H1 (cell line): ENCODE data around the gene LHX2. TPM values are rescaled to one million over a fixed set of nuclear protein-coding genes. Genes with fewer than 3 reads are reported as not detected.

Experiments used
- CBX5 ChIP-seq: fragments of 300-800, 300-1000 bp; sonication (generic); IDR thresholded peaks from 2 replicates; pipeline ENCODE4 v1.7.1; 2016; ENCODE audit warnings: antibody characterized with exemption, low read length, low read depth
- CHD7 ChIP-seq: fragments of 300-600 bp; sonication (generic); IDR thresholded peaks from 2 replicates; pipeline ENCODE4 v1.7.1; 2012; ENCODE audit warnings: low read length, moderate library complexity, mild to moderate bottlenecking, inconsistent platforms; ENCODE audit not compliant: insufficient replicate concordance
- KDM4A ChIP-seq: IDR thresholded peaks from one replicate; pipeline ENCODE4 v1.7.1; 2012; ENCODE audit warnings: low read depth, mild to moderate bottlenecking, moderate library complexity, low read length, inconsistent platforms; ENCODE audit not compliant: severe bottlenecking
- POLR2AphosphoS5 ChIP-seq: IDR thresholded peaks from 2 replicates; pipeline ENCODE4 v1.6.1; 2011; ENCODE audit warnings: low read depth, low read length
- RBBP5 ChIP-seq: IDR thresholded peaks from 2 replicates; pipeline ENCODE4 v1.7.1; 2012; ENCODE audit warnings: low read depth, mild to moderate bottlenecking, inconsistent platforms, low read length, moderate library complexity, borderline replicate concordance
- SUZ12 ChIP-seq: fragments of 200-600 bp; sonication (generic); IDR thresholded peaks from 2 replicates; pipeline ENCODE4 v1.6.1; 2012; ENCODE audit warnings: mild to moderate bottlenecking, inconsistent platforms, low read length, moderate library complexity, mixed read lengths
- TAF7 ChIP-seq: optimal IDR thresholded peaks from 2 replicates; pipeline ENCODE3; 2011; ENCODE audit warnings: low read depth, mild to moderate bottlenecking, inconsistent platforms, low read length, moderate library complexity, borderline replicate concordance
- TCF12 ChIP-seq: IDR thresholded peaks from 2 replicates; pipeline ENCODE4 v1.6.1; 2011; ENCODE audit warnings: low read depth, mild to moderate bottlenecking, low read length
- TEAD4 ChIP-seq: IDR thresholded peaks from 2 replicates; pipeline ENCODE4 v1.6.1; 2012; ENCODE audit warnings: low read depth, low read length, inconsistent platforms, mixed read lengths
- polyA plus RNA-seq, 7 experiments: library from polyadenylated mRNA; depleted of rRNA in 3 of 7; stranded (reverse) in 5 of 7; unstranded in 2 of 7; fragments of >200 nt in 5 of 7; fragments of 200-250 nt in 2 of 7; gene quantifications; 1 replicate in 5 of 7; 2 replicates in 1 of 7; 4 replicates in 1 of 7; pipeline versions ENCODE4 v1.2.1 to v1.2.3, GENCODE V29; 2011 to 2013; ENCODE audit warnings: missing spikeins in 2 of 7, mixed read lengths in 2 of 7
- total RNA-seq: library from RNA; stranded (reverse); fragmentation: NEBNext Ultra II Directional; extraction: Animal tissue kit (Norgen Biotek cat#: 25700); gene quantifications from 2 replicates; pipeline ENCODE4 v1.2.1, GENCODE V29; 2021

Gene LHX2
- total and polyA plus RNA-seq, 2 of the 8 experiments (the other 6 are each of a cell fraction or from before 2014, with no cell fraction given): 0.11 to 0.86 TPM

GRCh38 chr9:123984802-123985201 lies 26.8 kb upstream of the LHX2 start (continued):
- TF ChIP-seq CHD7 (no peak), TEAD4 (no peak), RBBP5 (no peak), CBX5 (no peak), SUZ12 (no peak), KDM4A (no peak), TAF7 (no peak), POLR2AphosphoS5 (no peak), TCF12 (no peak)
